Karpas-422 (cell line): ENCODE results near the gene ZBTB42. TPM values are rescaled to one million over a fixed set of nuclear protein-coding genes. Genes with fewer than 3 reads are reported as not detected.
"Not testable (repeated sequence)": the region's sequence is repeated elsewhere in the genome, so short reads cannot be mapped to it uniquely, and the experiment has no call there.

Experiments
- DNase-seq: peaks from one replicate; pipeline ENCODE4 v3.0.0-alpha.2; 2015
- H2AFZ ChIP-seq: fragments of 200-600 bp; sonication (generic); 2 replicates; pipeline ENCODE4 v1.6.1; 2014; ENCODE audit warnings: antibody characterized with exemption, low read length, mixed read lengths
- H3K27ac ChIP-seq: fragments of 200-600 bp; sonication (generic); 2 replicates; pipeline ENCODE4 v1.5.1; 2014; ENCODE audit warnings: mild to moderate bottlenecking, low read length, moderate library complexity
- H3K27me3 ChIP-seq: fragments of 200-600 bp; sonication (generic); 2 replicates; pipeline ENCODE4 v1.6.1; 2014; ENCODE audit warnings: low read length, mixed read lengths
- H3K36me3 ChIP-seq: fragments of 200-600 bp; sonication (generic); 2 replicates; pipeline ENCODE4 v1.6.1; 2014; ENCODE audit warnings: low read length, mixed read lengths; ENCODE audit not compliant: insufficient read depth
- H3K4me1 ChIP-seq: fragments of 200-600 bp; sonication (generic); 2 replicates; pipeline ENCODE4 v1.6.1; 2014; ENCODE audit warnings: mild to moderate bottlenecking, low read length, mixed read lengths
- H3K4me2 ChIP-seq: fragments of 200-600 bp; sonication (generic); 2 replicates; pipeline ENCODE4 v1.6.1; 2014; ENCODE audit warnings: low read length, low read depth, mild to moderate bottlenecking; ENCODE audit not compliant: poor library complexity, severe bottlenecking
- H3K4me3 ChIP-seq: fragments of 200-600 bp; sonication (generic); 2 replicates; pipeline ENCODE4 v1.5.1; 2014; ENCODE audit warnings: mild to moderate bottlenecking, antibody characterized with exemption, low read length, mixed read lengths
- H3K79me2 ChIP-seq: fragments of 200-600 bp; sonication (generic); 2 replicates; pipeline ENCODE4 v1.6.1; 2014; ENCODE audit warnings: mild to moderate bottlenecking, low read length, mixed read lengths
- H3K9ac ChIP-seq: fragments of 200-600 bp; sonication (generic); 2 replicates; pipeline ENCODE4 v1.6.0; 2014; ENCODE audit warnings: low read length
- H3K9me2 ChIP-seq: fragments of 200-600 bp; sonication (generic), shearing (Covaris generic); replicated peaks from 2 replicates; pipeline ENCODE4 v1.6.0; 2014; ENCODE audit warnings: mild to moderate bottlenecking, low read length, moderate library complexity; ENCODE audit not compliant: insufficient read depth
- H3K9me3 ChIP-seq: fragments of 300-700, 200-600 bp; sonication (generic); 2 replicates; pipeline ENCODE4 v1.6.1; 2014; ENCODE audit warnings: low read length, mixed read lengths
- H4K20me1 ChIP-seq: fragments of 200-600 bp; sonication (generic); 2 replicates; pipeline ENCODE4 v1.6.1; 2014; ENCODE audit warnings: mild to moderate bottlenecking, antibody characterized with exemption, low read length, low read depth; ENCODE audit not compliant: insufficient read depth
- total RNA-seq: library from RNA; depleted of rRNA; stranded (reverse); fragments of >200 nt; shearing (Covaris generic); gene quantifications from 2 replicates; pipeline ENCODE4 v1.2.3, GENCODE V29; 2014; ENCODE audit warnings: low replicate concordance

The ZBTB42 gene
- total RNA-seq, 1 experiment from 2014 or later = 0.45 TPM

- no peak overlapping the region for H3K9ac ChIP-seq
- no peak for DNase-seq
Observed at GRCh38 chr14:104822821-104823615, 22.1 kb downstream of the ZBTB42 start.

GRCh38 chr14:104824353-104824997 lies 23.6 kb downstream of the ZBTB42 start:
- H2AFZ ChIP-seq = no peak overlapping the region
- no peaks in the 10 kb centered on the region; the same call in 1 of the 2 replicates for H3K9me2 ChIP-seq
- H3K4me2 ChIP-seq = no peak overlapping the region
- H3K4me1 ChIP-seq = no peaks in the 10 kb centered on the region
- 0 out of 2 replicates have a peak, but pooled peaks cover 5% of the 10 kb centered on the region for H4K20me1 ChIP-seq
- H3K27ac ChIP-seq = no peak overlapping the region
- peaks cover 3% of the 10 kb centered on the region; the same call in 1 of the 2 replicates for H3K27me3 ChIP-seq
- no peak overlapping the region for H3K9ac ChIP-seq
- H3K4me3 ChIP-seq = no peak overlapping the region
- DNase-seq = no peak
- no peaks in the 10 kb centered on the region for H3K36me3 ChIP-seq
- H3K79me2 ChIP-seq = no peaks in the 10 kb centered on the region
- H3K9me3 ChIP-seq = no peaks in the 10 kb centered on the region

More at GRCh38 chr14:104822821-104823615, 22.1 kb downstream of the ZBTB42 start:
- Histone ChIP-seq H2AFZ (no peak overlapping the region), H3K79me2 (no peaks in the 10 kb centered on the region), H3K27me3 (peaks cover 3% of the 10 kb centered on the region; the same call in 1 of the 2 replicates), H4K20me1 (0 out of 2 replicates have a peak, but pooled peaks cover 5% of the 10 kb centered on the region), H3K4me2 (no peak overlapping the region), H3K36me3 (no peaks in the 10 kb centered on the region; the same call in 1 of the 2 replicates), H3K4me1 (no peaks in the 10 kb centered on the region), H3K9me2 (no peaks in the 10 kb centered on the region; the same call in 1 of the 2 replicates), H3K27ac (no peak overlapping the region), H3K4me3 (no peak overlapping the region), H3K9me3 (no peaks in the 10 kb centered on the region)

GRCh38 chr14:104826189-104826860 lies 25.4 kb downstream of the ZBTB42 start:
- Histone ChIP-seq H2AFZ (no peak overlapping the region), H3K4me2 (no peak overlapping the region)

GRCh38 chr14:104826861-104827176 lies 25.9 kb downstream of the ZBTB42 start:
- no peak overlapping the region for H3K9ac ChIP-seq
- no peak overlapping the region for H3K4me2 ChIP-seq
- peaks cover 3% of the 10 kb centered on the region; the same call in 1 of the 2 replicates for H3K27me3 ChIP-seq
- no peak overlapping the region for H3K4me3 ChIP-seq
- no peak overlapping the region for H3K27ac ChIP-seq
- H3K9me2 ChIP-seq = no peaks in the 10 kb centered on the region; the same call in 1 of the 2 replicates
- DNase-seq = no peak
- 0 out of 2 replicates have a peak, but pooled peaks cover 5% of the 10 kb centered on the region for H4K20me1 ChIP-seq
- H3K36me3 ChIP-seq = no peaks in the 10 kb centered on the region
- H2AFZ ChIP-seq = no peak overlapping the region
- no peaks in the 10 kb centered on the region for H3K9me3 ChIP-seq
- no peaks in the 10 kb centered on the region for H3K79me2 ChIP-seq
- no peaks in the 10 kb centered on the region for H3K4me1 ChIP-seq

More at GRCh38 chr14:104826189-104826860, 25.4 kb downstream of the ZBTB42 start:
- Histone ChIP-seq H3K36me3 (no peaks in the 10 kb centered on the region), H3K9me2 (no peaks in the 10 kb centered on the region; the same call in 1 of the 2 replicates), H3K9me3 (no peaks in the 10 kb centered on the region), H3K9ac (no peak overlapping the region), H3K4me1 (no peaks in the 10 kb centered on the region), H3K27ac (no peak overlapping the region), H4K20me1 (0 out of 2 replicates have a peak, but pooled peaks cover 5% of the 10 kb centered on the region), H3K27me3 (peaks cover 3% of the 10 kb centered on the region; the same call in 1 of the 2 replicates), H3K4me3 (no peak overlapping the region), H3K79me2 (no peaks in the 10 kb centered on the region)
- DNase-seq = peak; percentile 96

GRCh38 chr14:104827177-104828055 lies 26.5 kb downstream of the ZBTB42 start:
- Histone ChIP-seq H3K79me2 (no peaks in the 10 kb centered on the region), H3K4me3 (no peak overlapping the region), H2AFZ (no peak overlapping the region), H4K20me1 (0 out of 2 replicates have a peak, but pooled peaks cover 5% of the 10 kb centered on the region), H3K9ac (no peak overlapping the region), H3K9me2 (no peaks in the 10 kb centered on the region; the same call in 1 of the 2 replicates), H3K36me3 (no peaks in the 10 kb centered on the region), H3K27me3 (peaks cover 3% of the 10 kb centered on the region; the same call in 1 of the 2 replicates), H3K9me3 (no peaks in the 10 kb centered on the region), H3K27ac (no peak overlapping the region), H3K4me1 (no peaks in the 10 kb centered on the region), H3K4me2 (no peak overlapping the region)
- peak; percentile 84 for DNase-seq

- H2AFZ ChIP-seq = no peak overlapping the region
Observed at GRCh38 chr14:104830781-104831180, 29.9 kb downstream of the ZBTB42 start.

GRCh38 chr14:104836171-104836935 lies 35.5 kb downstream of the ZBTB42 start:
- not testable (repeated sequence) for H3K79me2 ChIP-seq, H3K9me3 ChIP-seq, H4K20me1 ChIP-seq, DNase-seq, H3K9ac ChIP-seq, H3K27me3 ChIP-seq, H3K4me3 ChIP-seq, H3K36me3 ChIP-seq, H2AFZ ChIP-seq, H3K27ac ChIP-seq, H3K4me2 ChIP-seq, H3K9me2 ChIP-seq, H3K4me1 ChIP-seq

More at GRCh38 chr14:104830781-104831180, 29.9 kb downstream of the ZBTB42 start:
- Histone ChIP-seq H3K9me3 (no peaks in the 10 kb centered on the region), H3K4me1 (no peaks in the 10 kb centered on the region), H3K27ac (no peak overlapping the region), H4K20me1 (0 out of 2 replicates have a peak, but pooled peaks cover 5% of the 10 kb centered on the region), H3K36me3 (no peaks in the 10 kb centered on the region), H3K9me2 (no peaks in the 10 kb centered on the region), H3K9ac (no peak overlapping the region), H3K79me2 (no peaks in the 10 kb centered on the region), H3K27me3 (no peaks in the 10 kb centered on the region), H3K4me3 (no peak overlapping the region), H3K4me2 (no peak overlapping the region)
- DNase-seq = no peak
